SK-N-SH (cell line): Measurements from ENCODE around the gene RPL12. TPM values are rescaled to one million over a fixed set of nuclear protein-coding genes. Genes with fewer than 3 reads are reported as not detected.

Experiments used
- CTCF ChIA-PET: fragments of 300-600, 350-600 bp; formaldehyde crosslinking; extraction: SDS; loops from one replicate; lab custom pipeline; 2021; lab: Yijun Ruan, JAX
- POLR2A ChIA-PET: fragments of 350-600 bp; sonication (Branson Sonifier 250); formaldehyde crosslinking; extraction: SDS; loops from one replicate; lab custom pipeline; 2020; ENCODE audit warnings: antibody characterized with exemption, inconsistent platforms; lab: Yijun Ruan, JAX
- DNase-seq: peaks from one replicate; pipeline ENCODE4 v3.0.0; 2012
- H2AFZ ChIP-seq: fragments of 200-600 bp; sonication (generic); 2 replicates; pipeline ENCODE4 v1.8.1; 2016; ENCODE audit warnings: antibody characterized with exemption, mild to moderate bottlenecking, low read depth
- H3F3A ChIP-seq: fragments of 200-600 bp; sonication (generic); replicated peaks from 2 replicates; pipeline ENCODE3; 2016; ENCODE audit warnings: antibody characterized with exemption, mild to moderate bottlenecking; ENCODE audit not compliant: insufficient read depth
- H3K27ac ChIP-seq, 2 experiments: fragments of 200-500 bp in 1 of 2; fragments of 200-600 bp in 1 of 2; sonication (Bioruptor generic) in 1 of 2; sonication (generic), shearing (Covaris generic) in 1 of 2; 2 replicates each; pipeline versions ENCODE4 v1.5.1 to v1.6.1; 2014 to 2016; ENCODE audit warnings: low read depth in 2 of 2, inconsistent platforms in 1 of 2, low read length in 1 of 2, mild to moderate bottlenecking in 1 of 2, mixed read lengths in 1 of 2
- H3K27me3 ChIP-seq: fragments of 200-600 bp; sonication (generic), shearing (Covaris generic); 2 replicates; pipeline ENCODE4 v1.6.1; 2016; ENCODE audit warnings: mixed run types; ENCODE audit not compliant: insufficient read depth
- H3K36me3 ChIP-seq, 2 experiments: fragments of 200-500 bp in 1 of 2; fragments of 200-600 bp in 1 of 2; sonication (Bioruptor generic) in 1 of 2; sonication (generic) in 1 of 2; replicated peaks in 1 of 2; 2 replicates each; pipeline versions ENCODE3 to v1.5.1; 2014 to 2016; ENCODE audit warnings: low read length in 1 of 2, mild to moderate bottlenecking in 1 of 2; ENCODE audit not compliant: insufficient read depth in 2 of 2, control insufficient read depth in 1 of 2
- H3K4me1 ChIP-seq, 2 experiments: fragments of 200-500 bp in 1 of 2; fragments of 200-600 bp in 1 of 2; sonication (Bioruptor generic) in 1 of 2; sonication (generic), shearing (Covaris generic) in 1 of 2; 2 replicates each; pipeline versions ENCODE4 v1.5.1 to v1.6.1; 2014 to 2016; ENCODE audit warnings: low read depth in 1 of 2, low read length in 1 of 2, mixed run types in 1 of 2; ENCODE audit not compliant: insufficient read depth in 2 of 2, control insufficient read depth in 1 of 2
- H3K4me2 ChIP-seq: fragments of 200-600 bp; sonication (generic), shearing (Covaris generic); 2 replicates; pipeline ENCODE4 v1.6.1; 2017; ENCODE audit warnings: mixed run types
- H3K4me3 ChIP-seq, 2 experiments: fragments of 200-500 bp in 1 of 2; fragments of 200-600 bp in 1 of 2; sonication (Bioruptor generic) in 1 of 2; sonication (generic), shearing (Covaris generic) in 1 of 2; 2 replicates each; pipeline versions ENCODE4 v1.5.1 to v1.8.1; 2014 to 2016; ENCODE audit warnings: low read depth in 2 of 2, inconsistent platforms in 1 of 2, low read length in 1 of 2, mild to moderate bottlenecking in 1 of 2, mixed read lengths in 1 of 2, moderate library complexity in 1 of 2
- H3K79me2 ChIP-seq: fragments of 200-600 bp; sonication (generic); 2 replicates; pipeline ENCODE4 v1.8.1; 2017; ENCODE audit warnings: mild to moderate bottlenecking; ENCODE audit not compliant: insufficient read depth
- H3K9ac ChIP-seq: fragments of 200-600 bp; sonication (generic); 2 replicates; pipeline ENCODE4 v1.6.1; 2017; ENCODE audit warnings: mixed run types
- H3K9me2 ChIP-seq: fragments of 200-600 bp; sonication (generic); 2 replicates; pipeline ENCODE4 v1.6.1; 2017; ENCODE audit warnings: mixed run types
- H3K9me3 ChIP-seq: fragments of 200-600 bp; sonication (generic); 2 replicates; pipeline ENCODE4 v1.6.1; 2017; ENCODE audit warnings: mixed run types, mild to moderate bottlenecking, moderate library complexity
- H4K20me1 ChIP-seq: fragments of 200-600 bp; sonication (generic); 2 replicates; pipeline ENCODE4 v1.6.1; 2017; ENCODE audit warnings: mild to moderate bottlenecking, mixed run types; ENCODE audit not compliant: insufficient read depth
- ELF1 ChIP-seq: IDR thresholded peaks from 2 replicates; pipeline ENCODE4 v1.4.0; 2012
- EP300 ChIP-seq, 2 experiments: IDR thresholded peaks; 2 replicates each; pipeline versions ENCODE4 v1.4.0 to v1.6.1; 2012; ENCODE audit warnings: borderline replicate concordance in 1 of 2, low read depth in 1 of 2, low read length in 1 of 2
- EZH2phosphoT487 ChIP-seq: fragments of 200-600 bp; sonication (generic); IDR thresholded peaks from 2 replicates; pipeline ENCODE4 v1.6.1; 2017; ENCODE audit warnings: low read depth, mixed run types, mild to moderate bottlenecking, antibody characterized with exemption, moderate library complexity, borderline replicate concordance
- FOSL2 ChIP-seq: IDR thresholded peaks from 2 replicates; pipeline ENCODE4 v1.4.0; 2012; ENCODE audit warnings: low read depth, mild to moderate bottlenecking, moderate library complexity, borderline replicate concordance
- FOXM1 ChIP-seq: IDR thresholded peaks from 2 replicates; pipeline ENCODE4 v1.4.0; 2012; ENCODE audit warnings: low read depth, mild to moderate bottlenecking
- GABPA ChIP-seq: IDR thresholded peaks from 2 replicates; pipeline ENCODE4 v1.4.0; 2012; ENCODE audit warnings: low read depth, mild to moderate bottlenecking
- JUND ChIP-seq: IDR thresholded peaks from 2 replicates; pipeline ENCODE4 v1.4.0; 2012
- MXI1 ChIP-seq: IDR thresholded peaks from 2 replicates; pipeline ENCODE4 v1.6.1; 2012; ENCODE audit warnings: mild to moderate bottlenecking, low read depth, low read length, improper control_type of control experiment
- NFIC ChIP-seq: IDR thresholded peaks from 2 replicates; pipeline ENCODE4 v1.4.0; 2012; ENCODE audit warnings: borderline replicate concordance
- NRF1 ChIP-seq: IDR thresholded peaks from 2 replicates; pipeline ENCODE4 v1.6.1; 2012; ENCODE audit warnings: low read depth, mild to moderate bottlenecking, low read length
- POLR2AphosphoS5 ChIP-seq: IDR thresholded peaks from 2 replicates; pipeline ENCODE4 v1.6.1; 2012; ENCODE audit warnings: low read depth, low read length
- RAD21 ChIP-seq: IDR thresholded peaks from 2 replicates; pipeline ENCODE4 v1.6.1; 2012; ENCODE audit warnings: mild to moderate bottlenecking, low read length
- RFX5 ChIP-seq: IDR thresholded peaks from 2 replicates; pipeline ENCODE4 v1.6.1; 2012; ENCODE audit warnings: mild to moderate bottlenecking, improper control_type of control experiment, low read length
- TCF12 ChIP-seq: IDR thresholded peaks from 2 replicates; pipeline ENCODE4 v1.4.0; 2012
- TEAD4 ChIP-seq: IDR thresholded peaks from 2 replicates; pipeline ENCODE4 v1.4.0; 2012; ENCODE audit warnings: mild to moderate bottlenecking, borderline replicate concordance; ENCODE audit not compliant: insufficient read depth
- YY1 ChIP-seq: IDR thresholded peaks from 2 replicates; pipeline ENCODE4 v1.4.0; 2012; ENCODE audit warnings: low read depth, mild to moderate bottlenecking
- WGBS: methylation state at CpG from one replicate; pipeline ENCODE4 v1.1.6; 2017; ENCODE audit warnings: low lambda C conversion rate; 5-methylcytosine and 5-hydroxymethylcytosine counted together
- polyA plus RNA-seq, 3 experiments: library from polyadenylated mRNA; depleted of rRNA; stranded (reverse); fragments of >200 nt; gene quantifications; 2 replicates each; pipeline ENCODE4 v1.2.3, GENCODE V29; 2012
- TF ChIP-seq, protein P1 (sequence below): fragments of 200-600 bp; sonication (generic); IDR thresholded peaks from 2 replicates; pipeline ENCODE4 v1.6.1; 2017; ENCODE audit warnings: antibody characterized with exemption, mild to moderate bottlenecking, moderate library complexity
- TF ChIP-seq, protein P2 (sequence below): fragments of 150-350 bp; IDR thresholded peaks from 2 replicates; pipeline ENCODE4 v1.6.1; 2016; ENCODE audit warnings: mild to moderate bottlenecking, low read depth, low read length

RPL12 gene
- polyA plus RNA-seq, 1 of the 3 experiments (the other 2 are of a cell fraction) = 3,270 TPM

DNA sequence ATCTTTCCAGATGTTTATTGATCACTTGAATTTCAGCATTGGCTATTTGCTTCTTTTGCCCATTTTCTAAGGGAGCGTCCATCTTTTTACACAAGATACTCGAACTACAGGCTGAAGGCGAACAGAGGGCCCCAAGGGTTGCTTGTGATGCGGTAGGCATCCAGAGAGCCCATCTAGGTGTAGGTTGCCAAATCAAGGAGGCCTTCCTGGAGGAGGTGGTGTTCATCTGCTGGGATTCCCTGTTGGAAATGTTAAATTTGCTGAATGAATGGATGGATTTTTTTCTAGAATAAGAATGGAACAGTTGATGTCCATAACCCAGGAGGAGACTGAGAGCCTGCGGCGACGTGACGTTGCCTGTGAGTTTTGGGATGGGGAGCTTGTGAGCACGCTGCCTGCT is 31.5 kb upstream of the RPL12 start:
- no peak overlapping the region for H2AFZ ChIP-seq
- 97% methylated on average over 9 of the region's 9 CpGs for WGBS
- TF ChIP-seq RAD21 = no peak
- no peak for TF ChIP-seq ELF1
- no peak for TF ChIP-seq YY1
- no peak for TF ChIP-seq TEAD4
- no peak for TF ChIP-seq FOXM1
- no peak for TF ChIP-seq NRF1
- TF ChIP-seq EZH2phosphoT487 = no peak
- TF ChIP-seq, protein P1, sequence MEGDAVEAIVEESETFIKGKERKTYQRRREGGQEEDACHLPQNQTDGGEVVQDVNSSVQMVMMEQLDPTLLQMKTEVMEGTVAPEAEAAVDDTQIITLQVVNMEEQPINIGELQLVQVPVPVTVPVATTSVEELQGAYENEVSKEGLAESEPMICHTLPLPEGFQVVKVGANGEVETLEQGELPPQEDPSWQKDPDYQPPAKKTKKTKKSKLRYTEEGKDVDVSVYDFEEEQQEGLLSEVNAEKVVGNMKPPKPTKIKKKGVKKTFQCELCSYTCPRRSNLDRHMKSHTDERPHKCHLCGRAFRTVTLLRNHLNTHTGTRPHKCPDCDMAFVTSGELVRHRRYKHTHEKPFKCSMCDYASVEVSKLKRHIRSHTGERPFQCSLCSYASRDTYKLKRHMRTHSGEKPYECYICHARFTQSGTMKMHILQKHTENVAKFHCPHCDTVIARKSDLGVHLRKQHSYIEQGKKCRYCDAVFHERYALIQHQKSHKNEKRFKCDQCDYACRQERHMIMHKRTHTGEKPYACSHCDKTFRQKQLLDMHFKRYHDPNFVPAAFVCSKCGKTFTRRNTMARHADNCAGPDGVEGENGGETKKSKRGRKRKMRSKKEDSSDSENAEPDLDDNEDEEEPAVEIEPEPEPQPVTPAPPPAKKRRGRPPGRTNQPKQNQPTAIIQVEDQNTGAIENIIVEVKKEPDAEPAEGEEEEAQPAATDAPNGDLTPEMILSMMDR = no peak
- no peak for TF ChIP-seq NFIC
- TF ChIP-seq TCF12 = no peak
- TF ChIP-seq, protein P2, sequence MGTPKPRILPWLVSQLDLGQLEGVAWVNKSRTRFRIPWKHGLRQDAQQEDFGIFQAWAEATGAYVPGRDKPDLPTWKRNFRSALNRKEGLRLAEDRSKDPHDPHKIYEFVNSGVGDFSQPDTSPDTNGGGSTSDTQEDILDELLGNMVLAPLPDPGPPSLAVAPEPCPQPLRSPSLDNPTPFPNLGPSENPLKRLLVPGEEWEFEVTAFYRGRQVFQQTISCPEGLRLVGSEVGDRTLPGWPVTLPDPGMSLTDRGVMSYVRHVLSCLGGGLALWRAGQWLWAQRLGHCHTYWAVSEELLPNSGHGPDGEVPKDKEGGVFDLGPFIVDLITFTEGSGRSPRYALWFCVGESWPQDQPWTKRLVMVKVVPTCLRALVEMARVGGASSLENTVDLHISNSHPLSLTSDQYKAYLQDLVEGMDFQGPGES = no peak
- no peak for TF ChIP-seq JUND
- no peak for TF ChIP-seq POLR2AphosphoS5
- TF ChIP-seq GABPA = no peak
- TF ChIP-seq MXI1 = no peak
- no peak for TF ChIP-seq EP300 (IDR thresholded peaks at IDR 0.05; ENCODE audit: borderline replicate concordance in 1 of 2, low read depth in 1 of 2, low read length in 1 of 2)
- no peak for TF ChIP-seq RFX5
- TF ChIP-seq FOSL2 = no peak
- TF ChIP-seq, all 33 proteins: peak for 0

More for the DNA sequence above, 31.5 kb upstream of the RPL12 start:
- ChIA-PET CTCF (interaction anchor here (1.0 kb wide), 1 partner anchor 22 kb away, joined by 3 read pairs; no protein-coding TSS in a partner anchor), POLR2A (no interaction called here)
- Histone ChIP-seq H3K9me2 (no peaks in the 10 kb centered on the region), H4K20me1 (no peaks in the 10 kb centered on the region), H3K4me3 (no peak overlapping the region), H3K4me2 (no peak overlapping the region), H3K9me3 (no peaks in the 10 kb centered on the region), H3K79me2 (no peaks in the 10 kb centered on the region), H3K4me1 (no peaks in the 10 kb centered on the region), H3K36me3 (peaks cover 21 to 32% of the 10 kb centered on the region in 2 experiments), H3K9ac (no peak overlapping the region), H3K27me3 (no peaks in the 10 kb centered on the region), H3K27ac (no peak overlapping the region), H3F3A (no peaks in the 10 kb centered on the region)
- DNase-seq = no peak
